GM13977 (cell line): ENCODE measurements around the gene MAD2L2.

Source experiments
- DNase-seq: peaks from one replicate; pipeline ENCODE4 v3.0.0; 2012; ENCODE audit warnings: low spot score
- CTCF ChIP-seq: IDR thresholded peaks from 2 replicates; pipeline ENCODE4 v1.5.1; 2012; ENCODE audit warnings: mild to moderate bottlenecking, control low read depth; ENCODE audit not compliant: insufficient read depth; ENCODE audit errors: extremely low read depth, missing control alignments
- in situ Hi-C: fragments of 300-500 bp; cut with MboI; formaldehyde crosslinking; loops from one replicate; pipeline ENCODE4 v1.12.0; 2022; ENCODE audit warnings: low sequenced_read_pairs, low pct_unique_long_range_greater_than_20kb, mixed read lengths, inconsistent platforms; ENCODE audit not compliant: unreplicated experiment

MAD2L2 gene

GRCh38 chr1:11654939-11655808, 25.8 kb downstream of the MAD2L2 start:
- TF ChIP-seq CTCF = no peak
- DNase-seq = no peak
- in situ Hi-C loops = no loop called here

- no peak for TF ChIP-seq CTCF
- peak; percentile 91 for DNase-seq
- in situ Hi-C loops = no loop called here
Measured at GRCh38 chr1:11654137-11654938, 26.6 kb downstream of the MAD2L2 start, which contains the start of the genes FBXO2 and FBXO44. TSS of gene FBXO2 (minus strand) at chr1:11654429. CDS start at chr1:11654340, 89 bp downstream. TSS of gene FBXO44 (plus strand) at chr1:11654877. CDS start at chr1:11655836, 959 bp downstream.

GRCh38 chr1:11653861-11654136, 27.1 kb downstream of the MAD2L2 start:
- TF ChIP-seq CTCF = no peak
- no peak for DNase-seq
- in situ Hi-C loops = no loop called here

- in situ Hi-C loops = no loop called here
- no peak for TF ChIP-seq CTCF
- DNase-seq = no peak
Measured at GRCh38 chr1:11653101-11653860, 27.7 kb downstream of the MAD2L2 start.

- in situ Hi-C loops = no loop called here
- no peak for TF ChIP-seq CTCF
Measured at GRCh38 chr1:11652203-11652780, 28.7 kb downstream of the MAD2L2 start.

GRCh38 chr1:11651017-11651416, 29.9 kb downstream of the MAD2L2 start:
- DNase-seq = no peak
- no peak for TF ChIP-seq CTCF
- in situ Hi-C loops = no loop called here

More at GRCh38 chr1:11652203-11652780, 28.7 kb downstream of the MAD2L2 start:
- DNase-seq = no peak
